Measurements from ENCODE around the gene NR1I3.
A peak's percentile ranks its signal among the peaks of the same experiment; 100 is the strongest.
"Not testable (repeated sequence)": the region's sequence is repeated elsewhere in the genome, so short reads cannot be mapped to it uniquely, and the experiment has no call there.

The NR1I3 gene

DNA sequence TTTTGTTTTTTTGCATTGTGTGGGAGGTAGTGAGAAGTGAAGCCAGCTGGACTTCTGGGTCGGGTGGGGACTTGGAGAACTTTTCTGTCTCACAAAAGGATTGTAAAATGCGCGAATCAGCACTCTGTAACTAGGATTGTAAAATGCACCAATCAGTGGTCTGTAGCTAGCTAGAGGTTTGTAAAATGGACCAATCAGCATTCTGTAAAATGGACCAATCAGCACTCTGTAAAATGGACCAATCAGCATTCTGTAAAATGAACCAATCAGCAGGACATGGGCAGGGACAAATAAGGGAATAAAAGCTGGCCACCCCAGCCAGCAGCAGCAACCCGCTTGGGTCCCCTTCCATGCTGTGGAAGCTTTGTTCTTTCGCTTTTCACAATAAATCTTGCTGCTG lies 12.1 kb upstream of the NR1I3 start:
- not testable (repeated sequence) for H3K27me3 ChIP-seq (ENCODE audit: insufficient read depth, low read length); H3K27ac ChIP-seq (ENCODE audit: low read depth, low read length); H3K4me1 ChIP-seq (ENCODE audit: control insufficient read depth, insufficient read depth, low read length, unreplicated experiment)

DNA sequence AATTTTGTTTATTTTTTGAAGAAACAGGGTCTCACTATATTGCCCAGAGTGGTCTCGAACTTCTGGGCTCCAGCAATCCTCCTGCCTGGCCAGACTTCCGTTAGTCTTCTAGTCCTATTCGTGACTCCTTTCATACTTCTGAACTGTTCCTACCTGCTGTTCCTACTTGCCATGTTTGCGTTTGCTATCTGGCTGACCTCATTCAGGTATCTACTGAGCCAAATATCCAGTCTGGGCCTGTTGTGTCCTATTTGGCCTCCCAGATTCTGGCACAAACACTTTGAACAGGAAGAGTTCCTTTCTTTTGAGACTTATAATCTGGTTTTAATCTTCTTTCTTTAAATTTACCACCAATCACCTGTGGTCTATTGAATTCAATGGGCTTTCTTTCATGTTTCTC lies 6.9 kb upstream of the NR1I3 start:
- no peak overlapping the region for H2AFZ ChIP-seq (ENCODE audit: low read length, unreplicated experiment)
- H3K4me1 ChIP-seq (ENCODE audit: control insufficient read depth, insufficient read depth, low read length, unreplicated experiment) = no peaks in the 10 kb centered on the region
- no peak overlapping the region for H3K27ac ChIP-seq (ENCODE audit: low read depth, low read length)
- H3K4me3 ChIP-seq (ENCODE audit: low read depth, low read length) = no peak overlapping the region
- no peaks in the 10 kb centered on the region for H3K79me2 ChIP-seq (ENCODE audit: control insufficient read depth, insufficient read depth, low read length, unreplicated experiment)
- H3K36me3 ChIP-seq (ENCODE audit: insufficient read depth, low read length) = no peaks in the 10 kb centered on the region
- H3K27me3 ChIP-seq (ENCODE audit: insufficient read depth, low read length) = no peaks in the 10 kb centered on the region

More for the DNA sequence above, 12.1 kb upstream of the NR1I3 start:
- not testable (repeated sequence) for H3K36me3 ChIP-seq (ENCODE audit: insufficient read depth, low read length); H3K79me2 ChIP-seq (ENCODE audit: control insufficient read depth, insufficient read depth, low read length, unreplicated experiment); H3K4me3 ChIP-seq (ENCODE audit: low read depth, low read length); H2AFZ ChIP-seq (ENCODE audit: low read length, unreplicated experiment)

DNA sequence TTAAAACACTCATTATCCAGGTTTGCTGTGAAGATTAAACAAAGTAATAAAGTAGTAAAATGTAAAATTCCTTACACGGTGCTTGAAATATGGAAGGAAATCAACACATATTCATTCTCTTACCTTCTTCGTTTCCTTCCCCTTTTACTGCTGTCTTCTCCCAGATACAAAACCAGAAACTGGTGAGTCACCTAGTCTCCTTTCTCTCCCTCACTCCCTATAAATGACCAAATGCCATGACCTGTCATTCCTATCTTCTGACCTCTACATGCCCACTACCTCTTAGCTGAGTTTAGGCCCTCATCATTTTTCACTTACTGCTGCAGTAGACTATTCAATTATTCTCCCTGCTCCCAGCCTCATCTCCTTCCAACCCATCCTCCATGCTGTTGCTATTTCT lies 4.3 kb upstream of the NR1I3 start:
- Histone ChIP-seq H3K27ac (ENCODE audit: low read depth, low read length) (no peak overlapping the region), H2AFZ (ENCODE audit: low read length, unreplicated experiment) (no peak overlapping the region), H3K36me3 (ENCODE audit: insufficient read depth, low read length) (no peaks in the 10 kb centered on the region), H3K79me2 (ENCODE audit: control insufficient read depth, insufficient read depth, low read length, unreplicated experiment) (no peaks in the 10 kb centered on the region), H3K27me3 (ENCODE audit: insufficient read depth, low read length) (no peaks in the 10 kb centered on the region), H3K4me3 (ENCODE audit: low read depth, low read length) (no peak overlapping the region), H3K4me1 (ENCODE audit: control insufficient read depth, insufficient read depth, low read length, unreplicated experiment) (no peaks in the 10 kb centered on the region)

DNA sequence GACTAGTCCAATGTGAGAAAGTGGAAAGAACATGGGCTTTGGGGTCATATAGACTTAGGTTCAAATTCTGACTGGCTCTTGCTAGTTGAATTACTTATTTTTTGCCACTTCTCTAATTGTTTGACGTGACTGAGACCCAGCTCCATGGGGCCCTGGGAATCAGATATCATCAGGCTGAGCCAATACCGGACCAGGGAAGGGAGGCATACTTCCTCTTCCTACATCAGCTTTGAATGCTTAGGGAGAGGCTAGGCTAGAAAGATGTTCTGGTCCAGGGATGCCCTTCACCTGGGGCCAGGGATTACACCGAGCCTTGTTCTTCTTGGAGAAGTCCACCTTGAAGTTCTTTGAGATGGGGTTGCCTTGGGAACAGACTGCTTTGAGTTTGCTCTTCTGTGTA lies 3.7 kb upstream of the NR1I3 start:
- Histone ChIP-seq H2AFZ (ENCODE audit: low read length, unreplicated experiment) (no peak overlapping the region), H3K4me3 (ENCODE audit: low read depth, low read length) (no peak overlapping the region), H3K27ac (ENCODE audit: low read depth, low read length) (no peak overlapping the region), H3K4me1 (ENCODE audit: control insufficient read depth, insufficient read depth, low read length, unreplicated experiment) (no peaks in the 10 kb centered on the region), H3K36me3 (ENCODE audit: insufficient read depth, low read length) (no peaks in the 10 kb centered on the region), H3K79me2 (ENCODE audit: control insufficient read depth, insufficient read depth, low read length, unreplicated experiment) (no peaks in the 10 kb centered on the region), H3K27me3 (ENCODE audit: insufficient read depth, low read length) (no peaks in the 10 kb centered on the region)

DNA sequence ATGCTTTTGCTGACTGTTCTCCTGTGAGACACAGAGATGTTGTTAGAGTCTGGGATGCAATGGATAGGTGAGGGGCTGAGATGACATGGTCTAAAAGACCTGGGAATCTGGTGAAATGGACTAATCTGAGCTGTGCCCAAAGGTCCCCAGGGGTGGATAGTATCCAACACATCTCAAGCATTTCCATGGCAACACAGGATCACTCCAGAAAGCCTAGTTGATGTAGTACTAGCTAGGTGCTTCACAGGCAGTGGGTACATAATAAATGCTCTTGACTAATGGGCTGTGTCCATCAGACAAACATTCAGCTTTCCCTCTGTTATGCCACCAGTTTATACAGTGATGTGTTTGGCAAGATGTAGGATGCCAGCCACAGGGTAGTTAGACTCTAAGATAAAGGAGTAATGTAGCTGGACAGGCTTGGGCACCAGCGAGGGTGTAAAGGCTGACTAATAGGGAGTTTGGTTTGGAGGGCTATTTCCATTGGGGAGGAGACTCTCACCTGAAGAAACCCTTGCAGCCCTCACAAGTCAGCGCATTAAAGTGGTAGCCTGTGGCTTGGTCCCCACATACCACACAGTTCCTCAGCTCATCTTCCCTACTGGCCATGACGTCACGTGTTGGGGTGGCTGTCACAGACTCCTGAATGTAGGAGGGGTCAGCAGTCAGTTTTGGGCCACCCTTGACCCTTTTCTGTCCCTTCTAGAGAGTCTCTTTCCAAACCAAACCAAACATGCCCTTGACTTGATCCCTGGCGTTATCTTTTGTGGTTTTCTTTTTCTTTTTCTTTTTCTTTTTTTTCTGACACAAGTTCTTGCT lies 1.8 kb downstream of the NR1I3 start:
- Histone ChIP-seq H2AFZ (ENCODE audit: low read length, unreplicated experiment) (no peak overlapping the region), H3K27me3 (ENCODE audit: insufficient read depth, low read length) (no peaks in the 10 kb centered on the region), H3K79me2 (ENCODE audit: control insufficient read depth, insufficient read depth, low read length, unreplicated experiment) (no peaks in the 10 kb centered on the region), H3K36me3 (ENCODE audit: insufficient read depth, low read length) (no peaks in the 10 kb centered on the region), H3K4me1 (ENCODE audit: control insufficient read depth, insufficient read depth, low read length, unreplicated experiment) (no peaks in the 10 kb centered on the region), H3K4me3 (ENCODE audit: low read depth, low read length) (no peak overlapping the region), H3K27ac (ENCODE audit: low read depth, low read length) (no peak overlapping the region)

DNA sequence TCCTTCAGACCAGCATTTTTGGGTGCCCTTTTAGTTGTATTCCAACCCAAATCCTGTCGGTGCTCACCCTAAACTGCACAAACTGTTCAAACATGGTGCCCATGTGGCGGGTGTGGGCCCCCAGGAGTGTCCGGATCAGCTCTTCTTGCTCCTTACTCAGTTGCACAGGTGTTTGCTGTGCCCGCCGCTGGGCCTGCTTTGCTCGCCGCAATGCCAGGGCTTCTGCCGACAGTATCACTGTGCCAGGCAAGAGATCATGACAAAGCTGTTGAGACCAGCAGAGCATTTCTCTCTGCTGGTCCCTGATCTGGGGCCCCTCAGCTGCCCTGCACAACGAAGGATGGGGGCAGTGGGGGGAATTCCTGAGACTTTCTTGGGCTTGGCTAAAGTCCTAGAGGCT lies 4.9 kb downstream of the NR1I3 start:
- no peaks in the 10 kb centered on the region for H3K36me3 ChIP-seq (ENCODE audit: insufficient read depth, low read length)
- no peak overlapping the region for H3K4me3 ChIP-seq (ENCODE audit: low read depth, low read length)
- no peak overlapping the region for H3K27ac ChIP-seq (ENCODE audit: low read depth, low read length)
- no peaks in the 10 kb centered on the region for H3K4me1 ChIP-seq (ENCODE audit: control insufficient read depth, insufficient read depth, low read length, unreplicated experiment)
- no peaks in the 10 kb centered on the region for H3K27me3 ChIP-seq (ENCODE audit: insufficient read depth, low read length)
- no peaks in the 10 kb centered on the region for H3K79me2 ChIP-seq (ENCODE audit: control insufficient read depth, insufficient read depth, low read length, unreplicated experiment)
- H2AFZ ChIP-seq (ENCODE audit: low read length, unreplicated experiment) = no peak overlapping the region

DNA sequence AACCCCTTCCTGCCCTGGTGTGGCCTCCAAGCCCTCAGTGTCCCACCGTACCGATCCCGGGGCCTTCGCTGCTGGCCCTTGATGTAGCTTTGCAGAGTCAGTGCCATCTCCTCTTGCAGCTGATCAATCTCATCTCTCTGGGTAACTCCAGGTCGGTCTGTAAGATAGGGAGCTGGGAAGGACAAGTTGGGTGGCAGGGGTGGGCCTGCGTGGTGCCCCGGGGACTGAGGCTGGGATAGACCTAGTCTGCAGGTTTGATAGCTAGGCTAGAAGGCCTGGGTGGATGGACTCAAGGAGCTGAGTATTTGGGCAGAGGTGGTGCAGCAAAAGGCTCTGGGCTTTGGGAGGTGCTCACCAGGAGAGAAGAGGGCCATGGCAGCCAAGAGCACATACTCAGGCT lies 7.2 kb downstream of the NR1I3 start:
- Histone ChIP-seq H3K27ac (ENCODE audit: low read depth, low read length) (no peak overlapping the region), H3K4me1 (ENCODE audit: control insufficient read depth, insufficient read depth, low read length, unreplicated experiment) (peaks cover 13% of the 10 kb centered on the region), H3K4me3 (ENCODE audit: low read depth, low read length) (no peak overlapping the region), H3K79me2 (ENCODE audit: control insufficient read depth, insufficient read depth, low read length, unreplicated experiment) (peaks cover 3% of the 10 kb centered on the region), H2AFZ (ENCODE audit: low read length, unreplicated experiment) (no peak overlapping the region), H3K36me3 (ENCODE audit: insufficient read depth, low read length) (no peaks in the 10 kb centered on the region), H3K27me3 (ENCODE audit: insufficient read depth, low read length) (no peaks in the 10 kb centered on the region)

DNA sequence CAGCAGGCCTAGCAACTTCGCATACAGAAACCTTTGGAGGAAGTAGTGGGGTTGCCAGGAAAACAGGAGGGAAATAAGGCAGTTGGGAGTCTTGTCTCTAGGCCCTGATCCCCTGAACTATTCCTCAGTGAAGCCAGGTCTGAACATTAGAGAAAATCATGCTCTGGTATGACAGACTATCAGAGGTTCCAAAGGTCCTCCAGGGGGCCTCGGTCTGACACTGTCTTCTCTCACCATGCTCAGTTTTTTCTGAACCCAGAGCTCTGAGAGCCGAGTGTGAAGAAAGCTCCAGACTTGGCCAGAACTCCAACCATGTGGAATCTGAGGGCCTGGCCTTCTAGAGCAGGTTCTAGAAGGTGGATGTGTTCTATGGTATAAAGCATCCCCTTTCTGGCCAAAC lies 8.1 kb downstream of the NR1I3 start:
- H3K79me2 ChIP-seq (ENCODE audit: control insufficient read depth, insufficient read depth, low read length, unreplicated experiment) = peaks cover 3% of the 10 kb centered on the region
- H3K27ac ChIP-seq (ENCODE audit: low read depth, low read length) = no peak overlapping the region
- H3K36me3 ChIP-seq (ENCODE audit: insufficient read depth, low read length) = no peaks in the 10 kb centered on the region
- no peak overlapping the region for H3K4me3 ChIP-seq (ENCODE audit: low read depth, low read length)
- no peaks in the 10 kb centered on the region for H3K27me3 ChIP-seq (ENCODE audit: insufficient read depth, low read length)
- H2AFZ ChIP-seq (ENCODE audit: low read length, unreplicated experiment) = no peak overlapping the region
- H3K4me1 ChIP-seq (ENCODE audit: control insufficient read depth, insufficient read depth, low read length, unreplicated experiment) = peaks cover 17% of the 10 kb centered on the region

DNA sequence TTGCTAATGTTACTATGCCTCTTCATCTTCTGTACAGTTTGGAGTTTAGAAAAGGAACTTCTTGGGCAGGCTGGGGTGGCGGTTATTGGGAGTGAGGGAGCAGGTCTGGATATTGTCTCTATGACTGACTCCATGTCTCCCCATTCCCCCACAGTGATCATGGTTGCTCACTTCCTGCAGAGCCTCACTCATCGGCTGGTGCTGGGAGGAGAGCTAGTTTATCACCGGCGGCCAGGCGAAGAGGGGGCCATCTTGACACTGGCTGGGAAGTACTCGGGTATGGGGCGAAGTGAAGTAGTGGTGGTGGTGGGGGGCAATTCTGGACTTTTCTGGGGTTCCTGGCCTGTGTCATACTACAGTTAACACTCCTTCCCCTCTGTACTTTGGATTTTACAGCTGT lies 10.0 kb downstream of the NR1I3 start:
- no peaks in the 10 kb centered on the region for H3K36me3 ChIP-seq (ENCODE audit: insufficient read depth, low read length)
- H3K4me1 ChIP-seq (ENCODE audit: control insufficient read depth, insufficient read depth, low read length, unreplicated experiment) = peaks cover 17% of the 10 kb centered on the region
- no peak overlapping the region for H3K27ac ChIP-seq (ENCODE audit: low read depth, low read length)
- H2AFZ ChIP-seq (ENCODE audit: low read length, unreplicated experiment) = no peak overlapping the region
- H3K79me2 ChIP-seq (ENCODE audit: control insufficient read depth, insufficient read depth, low read length, unreplicated experiment) = peaks cover 3% of the 10 kb centered on the region
- H3K4me3 ChIP-seq (ENCODE audit: low read depth, low read length) = no peak overlapping the region
- no peaks in the 10 kb centered on the region for H3K27me3 ChIP-seq (ENCODE audit: insufficient read depth, low read length)

DNA sequence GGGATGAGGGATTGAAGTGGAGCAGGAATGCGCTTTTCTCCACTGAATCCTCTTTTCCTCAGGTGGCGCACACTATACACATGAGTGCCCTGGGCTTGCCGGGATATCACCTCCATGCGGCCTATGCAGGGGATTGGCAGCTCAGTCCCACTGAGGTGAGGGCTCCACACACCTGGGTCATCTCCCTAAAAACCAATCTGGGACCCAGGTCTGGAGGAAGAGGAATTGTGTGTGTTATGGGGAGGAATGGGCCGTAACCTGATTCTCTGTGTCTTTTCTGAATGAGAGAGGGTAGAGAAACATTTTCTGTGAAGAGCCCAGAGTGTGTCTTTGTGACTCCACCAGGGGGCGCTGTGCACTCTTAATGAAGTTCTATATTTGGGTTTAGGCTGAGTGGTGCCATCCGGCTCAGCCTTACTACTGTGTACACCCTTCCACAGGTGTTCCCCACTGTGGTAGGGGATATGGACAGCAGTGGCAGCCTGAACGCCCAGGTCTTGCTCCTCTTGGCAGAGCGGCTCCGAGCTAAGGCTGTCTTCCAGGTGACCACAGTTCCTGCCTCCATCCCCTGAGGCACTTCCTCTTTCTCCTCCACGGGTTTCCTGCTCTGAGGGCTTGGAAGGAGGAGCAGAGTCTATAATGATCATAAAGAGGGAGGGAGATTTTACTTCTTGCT lies 10.7 kb downstream of the NR1I3 start:
- H3K4me3 ChIP-seq (ENCODE audit: low read depth, low read length) = peak overlapping the region; percentile 93
- H3K4me1 ChIP-seq (ENCODE audit: control insufficient read depth, insufficient read depth, low read length, unreplicated experiment) = peaks cover 17% of the 10 kb centered on the region
- H2AFZ ChIP-seq (ENCODE audit: low read length, unreplicated experiment) = peak overlapping the region; percentile 87
- no peaks in the 10 kb centered on the region for H3K27me3 ChIP-seq (ENCODE audit: insufficient read depth, low read length)
- H3K36me3 ChIP-seq (ENCODE audit: insufficient read depth, low read length) = no peaks in the 10 kb centered on the region
- H3K27ac ChIP-seq (ENCODE audit: low read depth, low read length) = peak overlapping the region; percentile 52
- peaks cover 3% of the 10 kb centered on the region for H3K79me2 ChIP-seq (ENCODE audit: control insufficient read depth, insufficient read depth, low read length, unreplicated experiment)

DNA sequence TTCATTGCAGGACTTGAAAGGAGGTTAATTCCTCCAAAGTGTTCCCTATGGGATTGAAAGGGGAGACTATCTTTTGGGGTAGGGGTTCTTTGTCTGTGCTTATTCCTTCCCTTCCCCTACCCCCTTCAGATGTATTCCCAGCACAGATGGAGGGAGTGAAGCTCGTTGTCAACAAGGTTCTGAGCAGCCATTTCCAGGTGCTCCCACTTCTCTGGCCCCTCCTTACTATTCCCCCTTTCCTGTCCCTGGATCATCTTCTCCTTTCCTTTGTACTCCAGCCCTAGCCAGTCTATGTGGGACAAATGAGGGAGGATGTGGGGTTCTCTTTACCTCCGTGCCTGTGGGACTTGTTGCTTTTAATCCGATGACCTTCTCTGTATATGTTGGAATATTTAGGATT lies 11.2 kb downstream of the NR1I3 start:
- Histone ChIP-seq H2AFZ (ENCODE audit: low read length, unreplicated experiment) (peak overlapping the region; percentile 98), H3K36me3 (ENCODE audit: insufficient read depth, low read length) (no peaks in the 10 kb centered on the region)

More for the DNA sequence above, 11.2 kb downstream of the NR1I3 start:
- H3K27me3 ChIP-seq (ENCODE audit: insufficient read depth, low read length) = no peaks in the 10 kb centered on the region
- peak overlapping the region; percentile 52 for H3K27ac ChIP-seq (ENCODE audit: low read depth, low read length)
- peak overlapping the region; percentile 93 for H3K4me3 ChIP-seq (ENCODE audit: low read depth, low read length)
- peaks cover 17% of the 10 kb centered on the region for H3K4me1 ChIP-seq (ENCODE audit: control insufficient read depth, insufficient read depth, low read length, unreplicated experiment)
- H3K79me2 ChIP-seq (ENCODE audit: control insufficient read depth, insufficient read depth, low read length, unreplicated experiment) = peaks cover 3% of the 10 kb centered on the region

Measured in ACC112 (cell line).